Stimulated activated CD4-positive, alpha-beta T cell treated with anti-CD3 and anti-CD28 coated beads, Interleukin-1b, Interleukin-23, amount 100 ng/mL, for 24 hours (primary cell): ENCODE measurements around the gene GRIN1.

Experiments
- DNase-seq, 4 experiments: peaks; one replicate each; pipeline ENCODE4 v3.0.0-alpha.2; 2020; ENCODE audit warnings: low read depth in 4 of 4, low spot score in 1 of 4

Gene GRIN1

GRCh38 chr9:137173796-137174664 is 35.1 kb downstream of the GRIN1 start:
- DNase-seq = no peak

GRCh38 chr9:137174722-137175293 is 35.9 kb downstream of the GRIN1 start:
- DNase-seq = no peak

GRCh38 chr9:137175345-137175961 is 36.5 kb downstream of the GRIN1 start:
- DNase-seq = no peak

GRCh38 chr9:137176302-137177182 is 37.6 kb downstream of the GRIN1 start:
- DNase-seq = no peak

- no peak for DNase-seq
Measured at GRCh38 chr9:137178201-137178938, 39.4 kb downstream of the GRIN1 start.

- no peak for DNase-seq
Measured at GRCh38 chr9:137178939-137179630, 40.1 kb downstream of the GRIN1 start.

GRCh38 chr9:137179761-137180160 is 40.8 kb downstream of the GRIN1 start:
- no peak for DNase-seq

GRCh38 chr9:137180491-137180890 is 41.5 kb downstream of the GRIN1 start:
- no peak for DNase-seq

GRCh38 chr9:137181680-137182079 is 42.7 kb downstream of the GRIN1 start:
- DNase-seq = no peak

GRCh38 chr9:137182836-137183235 is 43.9 kb downstream of the GRIN1 start:
- no peak for DNase-seq

GRCh38 chr9:137183980-137184595 is 45.1 kb downstream of the GRIN1 start:
- no peak for DNase-seq

GRCh38 chr9:137184881-137185660 is 46.1 kb downstream of the GRIN1 start:
- no peak for DNase-seq

- no peak for DNase-seq
Measured at GRCh38 chr9:137185921-137186320, 47.0 kb downstream of the GRIN1 start.

- DNase-seq = no peak
Measured at GRCh38 chr9:137186385-137186784, 47.4 kb downstream of the GRIN1 start.

- no peak for DNase-seq
Measured at GRCh38 chr9:137187386-137187785, 48.4 kb downstream of the GRIN1 start.

- no peak for DNase-seq
Measured at GRCh38 chr9:137188086-137188489, 49.1 kb downstream of the GRIN1 start.

GRCh38 chr9:137188490-137189296 is 49.7 kb downstream of the GRIN1 start, which contains the start of the genes ANAPC2 and SSNA1:
Gene ANAPC2 (minus strand): TSS chr9:137188560. CDS start chr9:137188532, 28 bp downstream.
Gene SSNA1 (plus strand): TSS chr9:137188676. CDS start chr9:137188727, 51 bp downstream.
- DNase-seq = peak; percentile 88 to 93 (median 90)
